Liver (tissue), 6 donors: Measurements from ENCODE around the gene ULK2. TPM values are rescaled to one million over a fixed set of nuclear protein-coding genes. Genes with fewer than 3 reads are reported as not detected.

ENCODE experiments used
- ATF3 ChIP-seq: IDR thresholded peaks from 2 replicates; pipeline ENCODE4 v1.6.1; 2016; ENCODE audit warnings: antibody characterized with exemption
- FOXA1 ChIP-seq: IDR thresholded peaks from 2 replicates; pipeline ENCODE4 v1.6.1; 2016; ENCODE audit warnings: antibody characterized with exemption
- GABPA ChIP-seq, 2 donors: IDR thresholded peaks in 1 of 2; conservative IDR thresholded peaks in 1 of 2; 2 replicates each; pipeline ENCODE4 v1.6.1; 2016; ENCODE audit warnings: antibody characterized with exemption in 2 of 2, mild to moderate bottlenecking in 1 of 2, moderate library complexity in 1 of 2
- HNF4A ChIP-seq, 2 donors: conservative IDR thresholded peaks; 2 replicates each; pipeline ENCODE4 v1.6.1; 2016; ENCODE audit warnings: antibody characterized with exemption in 2 of 2, mild to moderate bottlenecking in 2 of 2
- JUND ChIP-seq, 2 donors: IDR thresholded peaks; 2 replicates each; pipeline ENCODE4 v1.6.1; 2016; ENCODE audit warnings: antibody characterized with exemption in 2 of 2
- MAX ChIP-seq: IDR thresholded peaks from 2 replicates; pipeline ENCODE4 v1.6.1; 2016; ENCODE audit warnings: antibody characterized with exemption
- RAD21 ChIP-seq, 2 donors: IDR thresholded peaks; 2 replicates each; pipeline ENCODE4 v1.6.1; 2016; ENCODE audit warnings: antibody characterized with exemption in 2 of 2, mild to moderate bottlenecking in 2 of 2
- RXRA ChIP-seq, 2 donors: IDR thresholded peaks; 2 replicates each; pipeline ENCODE4 v1.6.1; 2017 to 2018; ENCODE audit warnings: antibody characterized with exemption in 2 of 2, mild to moderate bottlenecking in 1 of 2
- TAF1 ChIP-seq: conservative IDR thresholded peaks from 2 replicates; pipeline ENCODE4 v1.6.1; 2016; ENCODE audit warnings: antibody characterized with exemption, mild to moderate bottlenecking
- YY1 ChIP-seq: IDR thresholded peaks from 2 replicates; pipeline ENCODE4 v1.6.1; 2016; ENCODE audit warnings: antibody characterized with exemption, mild to moderate bottlenecking
- ZBTB33 ChIP-seq: IDR thresholded peaks from 2 replicates; pipeline ENCODE4 v1.6.1; 2016; ENCODE audit warnings: antibody characterized with exemption
- polyA plus RNA-seq, 2 donors: library from polyadenylated mRNA; stranded (reverse) in 1 of 2; unstranded in 1 of 2; fragments of 200-250 nt in 1 of 2; fragments of >200 nt in 1 of 2; fragmentation: Nextera tagmentation in 1 of 2; extraction: Ambion mirVana in 1 of 2; gene quantifications; one replicate each; pipeline versions ENCODE4 v1.2.1 to v1.2.3, GENCODE V29; 2013 to 2015
- small RNA-seq: library from RNA; depleted of rRNA; stranded (forward); fragments of <200 nt; gene quantifications from one replicate; pipeline ENCODE3, GENCODE V24; 2014
- total RNA-seq, 2 donors: library from RNA; depleted of rRNA; stranded (reverse); fragments of >200 nt; gene quantifications; one replicate each; pipeline ENCODE4 v1.2.3, GENCODE V29; 2014
- donor health status: healthy.
- donor health status: healthy.
- donor health status: healthy.

Gene ULK2
- total and polyA plus RNA-seq, 4 donors, result 0.89 to 7.9 (median 4.2) TPM

GRCh38 chr17:19723964-19724363 lies 143.8 kb downstream of the ULK2 start (continued):
- TF ChIP-seq ZBTB33 (no peak), JUND (IDR thresholded peaks at IDR 0.05) (no peak), RXRA (IDR thresholded peaks at IDR 0.05) (no peak), HNF4A (conservative IDR thresholded peaks at IDR 0.05) (no peak), RAD21 (IDR thresholded peaks at IDR 0.05) (no peak), TAF1 (no peak), MAX (no peak), FOXA1 (no peak), YY1 (no peak), ATF3 (no peak), GABPA (IDR thresholded peaks at IDR 0.05 in 1 of 2, conservative IDR thresholded peaks at IDR 0.05 in 1 of 2) (no peak)

Small RNA genes lying within 50 kb of the gene (small RNA-seq; reads per million reads assigned to genes)
- gene AC015726.2, result not detected

Other genes starting within 250 kb of the ULK2 start
- gene ALDH3A2, start 219.2 kb downstream of the ULK2 start, total RNA-seq, result 100 to 1,000 TPM in 1 of 2 donors, 10 to 100 TPM in 1; 80.6 to 165 TPM
- 10 to 100 TPM; 63.3 to 80.2 TPM for gene ALDH3A2, start 219.2 kb downstream of the ULK2 start, polyA plus RNA-seq
- not detected for gene SLC47A2, start 151.4 kb downstream of the ULK2 start, total RNA-seq
- gene SLC47A2, start 151.4 kb downstream of the ULK2 start, polyA plus RNA-seq, result under 1 TPM in 1 of 2 donors, not detected in 1; 0.08 TPM
- gene ALDH3A1, start 119.6 kb downstream of the ULK2 start, total RNA-seq, result under 1 TPM; 0.09 to 0.33 TPM
- 1 to 10 TPM in 1 of 2 donors, under 1 TPM in 1; 0.10 to 3.2 TPM for gene ALDH3A1, start 119.6 kb downstream of the ULK2 start, polyA plus RNA-seq
- 10 to 100 TPM; 12.6 to 16.3 TPM for gene AKAP10, start 109.9 kb upstream of the ULK2 start, total RNA-seq
- 1 to 10 TPM; 4.2 to 7.5 TPM for gene AKAP10, start 109.9 kb upstream of the ULK2 start, polyA plus RNA-seq
- gene SPECC1, start 141.4 kb upstream of the ULK2 start, total RNA-seq, result 10 to 100 TPM in 1 of 2 donors, 1 to 10 TPM in 1; 3.2 to 70.3 TPM
- gene SPECC1, start 141.4 kb upstream of the ULK2 start, polyA plus RNA-seq, result under 1 TPM; 0.36 to 0.50 TPM